GM18508 (cell line): ENCODE results near the gene SLC35A4.
"Not testable (repeated sequence)": the region's sequence is repeated elsewhere in the genome, so short reads cannot be mapped to it uniquely, and the experiment has no call there.

Experiments used
- ATAC-seq: cut with Tn5 transposase; IDR thresholded peaks from one replicate; pipeline ENCODE4 v1.9.1; 2021; ENCODE audit warnings: moderate number of reproducible peaks; ENCODE audit not compliant: insufficient read depth, unreplicated experiment

The SLC35A4 gene

GRCh38 chr5:140579188-140579747 lies 14.6 kb downstream of the SLC35A4 start:
- not testable (repeated sequence) for ATAC-seq

DNA sequence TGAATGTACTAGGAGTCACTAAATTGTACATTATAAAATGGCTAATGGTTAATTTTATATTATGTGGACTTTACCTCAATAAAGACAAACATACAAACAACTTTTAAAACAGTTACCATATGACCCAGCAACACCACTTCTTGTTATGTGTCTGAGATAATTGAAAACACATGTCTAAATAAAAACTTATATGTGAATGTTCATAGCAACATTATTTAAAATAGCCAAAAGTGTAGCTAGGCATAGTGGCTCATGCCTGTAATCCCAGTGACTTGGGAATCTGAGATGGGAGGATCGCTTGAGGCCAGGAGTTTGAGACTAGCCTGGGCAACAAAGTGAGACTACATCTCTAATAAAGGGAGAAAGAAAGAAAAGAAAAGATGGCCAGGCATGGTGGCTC lies 22.9 kb downstream of the SLC35A4 start:
- ATAC-seq, result no peak

DNA sequence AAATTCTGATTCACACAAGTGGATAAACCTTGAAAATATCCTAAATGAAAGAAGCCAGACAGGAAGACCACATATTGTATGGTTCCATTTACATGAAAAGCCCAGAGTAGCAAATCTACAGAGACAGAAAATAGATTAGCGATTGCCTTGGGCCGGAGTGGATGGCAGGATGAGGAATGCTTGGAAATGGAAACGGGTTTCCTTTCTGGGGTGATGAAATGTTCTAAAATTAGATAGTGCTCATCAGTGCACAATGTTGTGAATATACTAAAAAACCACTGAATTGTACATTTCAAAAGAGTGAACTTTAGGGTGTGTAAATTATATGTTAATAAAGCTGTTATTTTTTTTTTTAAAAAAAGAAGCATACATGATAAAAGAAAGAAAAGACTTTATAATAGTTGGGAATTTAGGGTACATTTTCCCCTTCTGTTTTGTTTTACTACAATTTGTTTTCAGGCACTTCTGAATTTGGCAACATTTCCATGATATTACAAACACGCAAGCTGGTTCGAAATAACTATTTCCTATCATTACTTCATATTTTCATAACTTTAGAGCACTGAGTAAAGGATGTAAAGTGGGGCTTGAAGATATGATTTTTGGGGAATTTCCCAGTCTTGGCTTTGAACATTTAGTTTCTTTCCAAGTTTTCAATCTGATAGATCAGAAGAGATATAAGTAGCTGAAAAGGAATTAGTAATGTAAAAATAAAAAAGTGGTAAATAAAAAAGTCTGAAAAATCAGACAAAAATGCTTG lies 23.9 kb downstream of the SLC35A4 start:
- no peak for ATAC-seq

DNA sequence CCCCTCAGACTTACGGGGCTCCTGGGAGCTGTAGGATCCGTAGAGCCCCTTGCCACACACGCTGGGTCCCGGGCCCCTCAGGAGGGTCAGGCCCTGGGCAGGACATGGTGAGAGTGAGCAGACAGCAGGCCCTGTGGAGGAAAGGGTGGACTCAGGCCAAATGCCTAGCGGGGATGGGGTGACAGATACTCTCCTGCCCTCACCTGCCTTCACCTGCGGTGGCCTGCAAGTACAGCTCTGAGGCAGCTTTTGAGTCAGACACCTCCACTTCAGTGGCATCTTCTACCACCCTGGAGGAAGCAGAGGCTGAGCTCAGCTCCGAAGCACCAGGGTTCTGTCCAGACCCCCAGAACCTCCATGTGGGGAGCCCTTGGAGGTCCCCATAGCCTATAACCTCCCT lies 26.2 kb downstream of the SLC35A4 start:
- ATAC-seq, result no peak

DNA sequence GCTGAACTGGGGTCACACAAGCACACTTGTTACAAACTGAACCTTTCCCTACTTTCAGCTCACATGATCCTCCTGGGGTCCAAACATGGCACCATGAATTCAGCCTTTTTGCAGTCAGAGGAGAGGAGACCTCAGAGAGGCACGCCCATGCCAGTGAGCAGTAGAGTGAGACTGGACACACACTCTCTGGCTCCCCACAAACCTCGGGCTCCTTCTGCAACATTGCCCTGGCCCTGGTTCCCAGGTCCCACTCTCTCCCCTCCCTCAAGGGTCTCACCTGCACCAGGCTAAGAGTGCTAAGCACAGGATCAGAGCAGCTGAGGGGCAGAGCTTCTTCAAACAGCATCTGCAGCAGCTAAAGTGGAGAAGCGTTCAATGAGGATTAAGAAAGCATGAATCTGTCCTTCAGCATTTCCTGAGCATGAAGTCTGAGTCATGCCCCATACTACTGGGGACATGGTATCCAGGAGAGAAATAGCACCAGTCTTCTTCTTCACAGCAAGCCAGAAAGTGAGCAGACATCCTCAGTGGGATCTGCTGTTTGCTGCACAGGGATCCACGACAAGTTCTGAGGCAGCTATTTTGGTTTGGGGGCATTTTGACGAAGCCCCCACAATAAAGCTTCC lies 27.2 kb downstream of the SLC35A4 start:
- no peak for ATAC-seq

DNA sequence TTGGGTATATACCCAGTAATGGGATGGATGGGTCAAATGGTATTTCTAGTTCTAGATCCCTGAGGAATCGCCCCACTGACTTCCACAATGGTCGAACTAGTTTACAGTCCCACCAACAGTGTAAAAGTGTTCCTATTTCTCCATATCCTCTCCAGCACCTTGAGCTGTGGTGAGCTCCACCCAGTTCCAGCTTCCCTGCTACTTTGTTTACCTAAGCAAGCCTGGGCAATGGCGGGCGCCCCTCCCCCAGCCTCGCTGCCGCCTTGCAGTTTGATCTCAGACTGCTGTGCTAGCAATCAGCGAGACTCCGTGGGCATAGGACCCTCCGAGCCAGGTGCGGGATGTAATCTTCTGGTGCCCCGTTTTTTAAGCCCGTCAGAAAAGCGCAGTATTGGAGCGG lies 28.4 kb downstream of the SLC35A4 start:
- not testable (repeated sequence) for ATAC-seq

- ATAC-seq, result no peak
Measured at GRCh38 chr5:140594169-140594568, 29.5 kb downstream of the SLC35A4 start.

- ATAC-seq, result no peak
Measured at GRCh38 chr5:140595538-140596300, 31.1 kb downstream of the SLC35A4 start.

DNA sequence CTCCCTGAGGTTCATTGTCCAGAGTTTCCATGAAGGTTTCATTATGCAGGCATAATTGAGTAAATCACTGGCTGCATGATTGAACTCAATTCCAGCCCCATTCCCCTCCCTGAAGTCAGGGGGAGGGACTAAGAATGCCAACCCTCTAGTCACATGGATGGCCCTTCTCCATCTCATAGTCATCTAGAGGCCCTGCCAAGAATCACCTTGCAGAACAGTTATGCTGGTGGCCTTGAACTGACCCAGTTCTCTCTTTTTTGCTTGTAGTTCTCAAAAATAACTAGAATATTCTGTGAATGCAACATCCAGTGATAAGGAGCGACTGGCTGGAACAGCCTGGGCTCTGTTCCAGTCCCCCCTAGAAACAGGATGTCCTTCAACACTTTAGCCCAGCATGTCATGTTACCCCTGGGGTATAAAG lies 31.7 kb downstream of the SLC35A4 start:
- no peak for ATAC-seq

DNA sequence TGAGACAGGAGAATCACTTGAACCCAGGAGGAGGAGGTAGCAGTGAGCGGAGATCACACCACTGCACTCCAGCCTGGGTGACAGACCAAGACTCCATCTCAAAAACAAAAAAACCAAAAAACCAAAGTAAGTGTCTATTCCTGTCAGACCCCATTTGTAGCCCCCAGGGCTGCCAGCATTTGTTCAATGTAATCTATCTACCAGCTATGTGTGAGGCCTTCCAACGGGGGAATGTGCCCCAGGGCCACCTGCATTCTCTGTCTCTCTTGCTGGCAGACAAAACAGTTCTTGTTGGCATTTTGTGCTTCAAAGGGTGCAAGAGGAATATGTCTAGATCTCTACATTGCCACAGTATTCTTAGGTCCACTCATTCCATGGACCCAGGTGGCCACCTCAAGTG lies 34.2 kb downstream of the SLC35A4 start:
- ATAC-seq, result no peak

GRCh38 chr5:140600096-140600495 lies 35.5 kb downstream of the SLC35A4 start:
- ATAC-seq, result no peak

DNA sequence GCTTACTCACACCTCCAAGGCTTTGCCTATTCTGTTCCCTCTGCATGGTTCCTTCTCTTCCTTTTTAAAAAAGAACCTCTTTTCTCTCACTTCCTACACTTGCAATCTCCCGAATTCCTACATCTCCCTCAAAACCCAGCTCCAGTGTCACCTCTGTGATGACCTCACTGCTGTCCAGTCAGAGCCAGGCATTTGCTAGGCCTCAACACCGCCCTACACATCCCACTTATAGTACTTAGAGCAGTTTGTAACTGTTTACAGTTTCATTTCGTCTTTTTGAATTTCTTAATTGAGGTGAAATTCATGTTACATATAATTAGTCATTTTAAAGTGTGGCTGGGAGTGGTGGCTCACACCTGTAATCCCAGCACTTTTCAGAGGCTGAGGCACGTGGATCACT lies 37.5 kb downstream of the SLC35A4 start:
- no peak for ATAC-seq

GRCh38 chr5:140603446-140603698 lies 38.7 kb downstream of the SLC35A4 start:
- ATAC-seq, result not testable (repeated sequence)

GRCh38 chr5:140603734-140604133 lies 39.1 kb downstream of the SLC35A4 start:
- no peak for ATAC-seq

DNA sequence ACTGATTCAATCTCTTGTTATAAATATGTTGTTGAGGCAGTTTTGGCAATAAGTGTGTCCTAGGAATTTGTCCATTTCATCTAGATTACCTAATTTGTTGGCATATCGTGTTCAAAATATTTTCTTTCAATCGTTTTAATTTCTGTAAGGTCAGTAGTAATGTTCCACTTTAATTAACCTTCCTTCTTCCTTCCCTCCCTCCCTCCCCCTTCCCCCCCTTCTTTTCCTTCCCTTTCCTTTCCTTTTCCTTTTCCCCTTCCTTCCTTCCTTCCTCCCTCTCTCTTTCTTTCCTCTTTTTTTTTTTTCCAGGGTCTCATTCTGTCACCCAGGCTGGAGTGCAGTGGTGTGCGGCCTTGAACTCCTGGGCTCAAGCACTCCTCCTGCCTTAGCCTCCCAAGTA lies 41.3 kb downstream of the SLC35A4 start:
- no peak for ATAC-seq

DNA sequence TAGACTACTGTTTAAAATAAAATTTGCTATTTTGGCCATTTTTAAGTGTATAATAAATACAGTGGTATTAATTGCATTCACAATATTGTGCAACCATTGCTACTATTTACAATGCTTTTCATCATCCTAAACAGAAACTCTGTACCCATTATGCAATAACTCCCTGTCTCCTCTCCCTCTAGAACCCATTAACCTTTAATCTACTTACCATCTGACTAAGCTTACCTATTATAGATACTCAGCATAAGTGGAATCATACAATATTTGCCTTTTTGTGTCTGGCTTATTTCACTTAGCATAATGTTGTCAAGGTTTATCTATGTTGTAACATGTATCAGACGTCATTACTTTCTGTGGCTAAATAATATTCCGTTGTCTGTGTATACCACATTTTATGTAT lies 42.4 kb downstream of the SLC35A4 start:
- no peak for ATAC-seq

DNA sequence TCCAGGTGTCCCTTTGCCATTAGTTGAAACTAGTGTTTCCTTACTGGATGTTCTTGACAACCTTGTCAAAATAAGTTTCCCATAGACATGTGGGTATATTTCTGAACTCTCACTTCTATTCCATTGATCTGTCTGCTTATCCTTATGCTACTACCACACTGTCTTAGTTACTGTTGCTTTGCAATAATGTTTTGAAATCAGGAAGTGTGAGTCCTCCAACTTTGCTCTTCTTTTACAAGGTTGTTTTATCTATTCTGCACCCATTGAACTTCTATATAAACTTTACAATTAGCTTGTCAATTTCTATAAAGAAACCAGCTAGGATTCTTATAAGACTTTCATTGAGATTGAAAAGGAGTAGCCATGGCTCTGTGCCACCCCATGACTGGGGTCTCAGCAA lies 44.1 kb downstream of the SLC35A4 start:
- no peak for ATAC-seq

DNA sequence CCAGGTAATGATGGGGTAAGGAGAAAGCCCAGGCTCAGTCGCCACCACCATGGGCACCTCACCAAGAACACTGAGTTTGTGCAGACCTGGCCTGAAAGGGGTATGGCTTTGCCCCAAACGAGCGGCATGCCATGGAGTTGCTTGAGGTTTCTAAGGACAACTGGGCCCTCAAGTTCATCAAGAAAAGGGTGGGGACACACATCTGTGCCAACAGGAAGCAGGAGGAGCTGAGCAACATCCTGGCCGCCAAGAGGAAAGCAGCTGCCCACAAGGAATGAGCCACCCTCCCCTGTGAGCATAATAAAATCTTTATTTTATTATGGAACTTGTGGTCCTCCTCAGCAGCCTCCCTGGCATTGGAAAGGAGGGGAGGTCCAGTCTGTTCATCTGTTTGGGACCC lies 44.5 kb downstream of the SLC35A4 start:
- ATAC-seq, result no peak

- ATAC-seq, result no peak
Measured at GRCh38 chr5:140611020-140611521, 46.4 kb downstream of the SLC35A4 start.
